Measurements from ENCODE around the gene PDCD4. TPM values are rescaled to one million over a fixed set of nuclear protein-coding genes. Genes with fewer than 3 reads are reported as not detected.

PDCD4 gene
- total RNA-seq, 1 donor from 2014 or later, result 90.3 TPM

DNA sequence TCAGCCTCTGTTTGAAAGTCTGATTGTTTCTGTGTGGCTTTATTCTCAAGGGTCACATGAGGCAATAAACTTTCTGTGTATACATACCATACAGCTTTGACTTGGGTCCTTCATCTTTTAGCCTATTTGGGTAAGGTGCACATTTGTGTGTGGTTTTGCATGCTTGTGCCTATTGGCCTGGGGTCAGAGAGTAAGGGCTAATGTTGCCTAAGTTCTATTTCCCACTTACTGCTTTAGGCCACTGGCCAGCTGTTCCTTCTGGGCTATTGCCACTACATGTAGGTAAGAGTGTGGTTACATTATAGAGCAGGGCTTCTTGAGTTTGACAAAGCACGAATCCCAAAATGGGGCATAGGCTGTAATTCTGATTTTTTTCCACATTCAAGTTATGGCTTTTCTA lies 25.5 kb downstream of the PDCD4 start:
- Histone ChIP-seq H3K27me3 (ENCODE audit: control insufficient read depth in 3 of 3, insufficient read depth in 3 of 3, low read length in 3 of 3) (no peaks in the 10 kb centered on the region), H3K4me1 (ENCODE audit: control insufficient read depth in 3 of 3, insufficient read depth in 3 of 3, low read length in 3 of 3) (peaks cover 0 to 3% (median 0%) of the 10 kb centered on the region in 3 donors), H3K27ac (ENCODE audit: low read depth, low read length) (no peak overlapping the region), H3K9ac (ENCODE audit: low read depth in 1 of 3, low read length in 3 of 3) (no peak overlapping the region), H3K4me3 (ENCODE audit: low read length in 3 of 3) (no peak overlapping the region), H3K36me3 (ENCODE audit: control insufficient read depth in 3 of 3, insufficient read depth in 3 of 3, low read length in 3 of 3) (peaks cover 6 to 34% (median 22%) of the 10 kb centered on the region in 3 donors), H3K9me3 (ENCODE audit: control insufficient read depth in 3 of 3, low read length in 3 of 3) (no peaks in the 10 kb centered on the region)

DNA sequence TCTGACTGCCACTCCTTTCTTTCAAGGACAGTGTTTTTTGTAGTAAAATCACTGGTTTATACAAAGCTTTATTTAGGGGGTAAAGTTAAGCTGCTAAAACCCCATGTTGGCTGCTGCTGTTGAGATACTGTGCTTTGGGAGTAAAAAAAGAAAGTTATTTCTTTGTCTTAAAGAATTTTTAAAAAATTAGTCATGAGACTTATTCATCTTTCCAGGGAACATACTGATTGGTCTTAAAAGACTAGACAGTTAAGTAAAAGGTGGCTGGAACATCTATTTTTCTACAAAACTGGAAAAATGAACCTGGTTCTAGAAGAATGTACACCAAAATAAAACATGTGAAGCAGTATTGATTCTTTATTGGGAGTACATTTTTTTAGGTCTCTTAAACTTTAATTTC lies 26.7 kb downstream of the PDCD4 start:
- H3K4me1 ChIP-seq (ENCODE audit: control insufficient read depth in 3 of 3, insufficient read depth in 3 of 3, low read length in 3 of 3), result peaks cover 0 to 3% (median 0%) of the 10 kb centered on the region in 3 donors
- no peak overlapping the region for H3K4me3 ChIP-seq (ENCODE audit: low read length in 3 of 3)
- H3K27ac ChIP-seq (ENCODE audit: low read depth, low read length), result no peak overlapping the region
- no peak overlapping the region for H3K9ac ChIP-seq (ENCODE audit: low read depth in 1 of 3, low read length in 3 of 3)
- H3K36me3 ChIP-seq (ENCODE audit: control insufficient read depth in 3 of 3, insufficient read depth in 3 of 3, low read length in 3 of 3), result peaks cover 6 to 30% (median 21%) of the 10 kb centered on the region in 3 donors
- H3K9me3 ChIP-seq (ENCODE audit: control insufficient read depth in 3 of 3, low read length in 3 of 3), result no peaks in the 10 kb centered on the region
- no peaks in the 10 kb centered on the region for H3K27me3 ChIP-seq (ENCODE audit: control insufficient read depth in 3 of 3, insufficient read depth in 3 of 3, low read length in 3 of 3)

DNA sequence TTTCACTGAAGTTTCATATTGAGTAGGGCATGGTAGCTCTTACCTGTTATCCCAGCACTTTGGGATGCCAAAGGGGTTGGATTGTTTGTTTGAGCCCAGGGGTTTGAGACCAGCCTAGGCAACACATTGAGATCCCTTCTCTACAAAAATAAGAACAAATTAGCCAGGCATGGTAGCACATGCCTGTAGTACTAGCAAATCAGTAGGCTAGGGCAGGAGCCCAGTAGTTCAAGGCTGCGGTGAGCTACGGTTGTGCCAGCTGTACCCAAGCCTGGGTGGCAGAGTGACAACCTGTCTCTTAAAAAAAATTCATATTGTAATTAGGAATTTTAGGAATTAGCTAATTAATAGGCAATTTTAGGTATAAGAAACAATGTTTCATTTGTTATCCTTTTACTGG lies 29.3 kb downstream of the PDCD4 start:
- H3K27ac ChIP-seq (ENCODE audit: low read depth, low read length), result no peak overlapping the region
- H3K4me1 ChIP-seq (ENCODE audit: control insufficient read depth in 3 of 3, insufficient read depth in 3 of 3, low read length in 3 of 3), result peaks cover 0 to 3% (median 0%) of the 10 kb centered on the region in 3 donors
- no peak overlapping the region for H3K4me3 ChIP-seq (ENCODE audit: low read length in 3 of 3)
- H3K36me3 ChIP-seq (ENCODE audit: control insufficient read depth in 3 of 3, insufficient read depth in 3 of 3, low read length in 3 of 3), result peaks cover 5 to 24% (median 14%) of the 10 kb centered on the region in 3 donors
- H3K27me3 ChIP-seq (ENCODE audit: control insufficient read depth in 3 of 3, insufficient read depth in 3 of 3, low read length in 3 of 3), result no peaks in the 10 kb centered on the region
- no peak overlapping the region for H3K9ac ChIP-seq (ENCODE audit: low read depth in 1 of 3, low read length in 3 of 3)
- H3K9me3 ChIP-seq (ENCODE audit: control insufficient read depth in 3 of 3, low read length in 3 of 3), result no peaks in the 10 kb centered on the region

DNA sequence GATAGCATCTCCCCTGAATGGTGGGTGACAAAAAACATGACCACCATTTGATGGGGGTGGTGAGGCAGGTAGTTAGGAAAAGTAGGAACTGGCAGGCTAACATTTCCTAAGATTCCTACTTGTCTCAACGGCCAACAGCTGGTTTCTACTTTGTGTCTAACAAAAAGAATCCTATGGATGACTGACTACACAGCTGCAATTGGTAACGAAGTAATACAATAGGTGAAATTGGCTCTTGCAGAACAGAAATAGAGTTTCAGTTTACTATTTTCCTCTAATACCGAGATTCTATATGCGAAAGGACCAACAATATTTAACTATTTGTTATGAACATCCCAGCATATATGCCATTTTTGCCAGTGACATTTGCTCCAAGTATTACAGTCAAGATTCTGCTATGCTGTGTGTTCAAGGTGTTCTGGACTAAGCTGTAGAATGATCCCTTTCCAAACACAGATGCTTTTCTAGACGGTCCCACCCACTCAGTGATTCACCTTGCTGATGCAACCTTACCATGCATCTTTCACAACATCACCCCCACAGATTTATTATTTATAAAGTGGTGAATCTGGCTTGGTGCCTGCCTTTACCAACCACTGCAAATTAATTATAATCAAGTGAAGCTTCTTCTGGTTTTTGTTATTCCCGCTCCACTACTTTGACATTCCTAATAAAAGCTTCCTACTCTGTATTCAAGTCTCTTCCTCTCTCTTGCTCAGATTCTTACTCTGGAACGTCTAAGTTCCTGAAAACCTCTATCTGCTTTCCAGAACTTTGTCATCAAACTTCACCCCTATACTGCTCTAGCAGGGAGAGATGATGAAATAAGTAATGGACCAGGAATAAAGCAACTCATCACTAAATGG lies 30.5 kb downstream of the PDCD4 start:
- peaks cover 2 to 16% (median 6%) of the 10 kb centered on the region in 3 donors for H3K36me3 ChIP-seq (ENCODE audit: control insufficient read depth in 3 of 3, insufficient read depth in 3 of 3, low read length in 3 of 3)
- no peaks in the 10 kb centered on the region for H3K9me3 ChIP-seq (ENCODE audit: control insufficient read depth in 3 of 3, low read length in 3 of 3)
- no peaks in the 10 kb centered on the region for H3K27me3 ChIP-seq (ENCODE audit: control insufficient read depth in 3 of 3, insufficient read depth in 3 of 3, low read length in 3 of 3)
- H3K9ac ChIP-seq (ENCODE audit: low read depth in 1 of 3, low read length in 3 of 3), result no peak overlapping the region
- no peak overlapping the region for H3K4me3 ChIP-seq (ENCODE audit: low read length in 3 of 3)
- no peak overlapping the region for H3K27ac ChIP-seq (ENCODE audit: low read depth, low read length)
- peaks cover 0 to 1% (median 0%) of the 10 kb centered on the region in 3 donors for H3K4me1 ChIP-seq (ENCODE audit: control insufficient read depth in 3 of 3, insufficient read depth in 3 of 3, low read length in 3 of 3)

DNA sequence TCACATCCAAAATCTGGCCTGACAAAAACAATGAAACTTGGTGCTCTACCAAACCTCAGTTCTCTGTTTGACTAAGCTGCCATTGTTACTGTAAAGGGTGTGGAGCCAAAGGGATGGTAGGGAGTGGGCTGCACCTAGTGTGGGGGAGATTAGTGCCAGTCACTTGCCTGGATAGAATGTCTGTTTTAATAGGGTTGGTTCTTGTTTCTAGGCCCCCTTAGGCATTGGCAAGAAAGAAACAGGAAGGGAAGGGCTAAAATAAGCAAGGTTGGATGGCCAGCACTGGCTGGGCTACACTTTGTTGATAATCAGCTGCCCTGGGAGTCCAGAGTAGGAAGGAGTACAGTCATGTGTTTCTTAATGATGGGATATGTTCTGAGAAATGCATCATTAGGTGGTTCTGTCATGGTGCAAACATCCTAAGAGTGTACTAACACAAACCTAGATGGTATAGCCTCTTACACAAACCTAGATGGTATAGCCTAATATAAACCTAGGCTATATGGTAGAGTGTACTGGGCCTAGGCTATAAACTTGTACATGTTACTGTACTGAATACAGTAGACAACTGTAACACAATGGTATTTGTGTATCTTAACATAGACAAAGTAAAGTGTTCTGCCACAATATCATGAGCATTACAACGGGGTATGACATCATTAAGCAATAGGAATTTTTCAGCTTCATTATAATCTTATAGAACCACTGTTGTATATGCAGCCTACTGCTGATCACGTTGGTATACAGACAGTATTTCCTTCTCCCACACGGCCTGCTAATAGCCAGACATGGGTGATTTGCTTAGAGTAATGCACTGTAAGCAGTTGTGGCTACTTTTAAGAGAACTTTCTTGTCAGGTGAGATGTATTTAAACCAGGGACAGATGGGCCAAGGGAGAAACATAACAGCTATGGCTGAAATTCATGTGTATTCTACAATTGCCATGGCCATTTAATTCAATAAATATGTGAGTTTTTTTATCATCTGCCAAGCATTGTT lies 31.9 kb downstream of the PDCD4 start:
- Histone ChIP-seq H3K36me3 (ENCODE audit: control insufficient read depth in 3 of 3, insufficient read depth in 3 of 3, low read length in 3 of 3) (peaks cover 0 to 11% (median 4%) of the 10 kb centered on the region in 3 donors), H3K27ac (ENCODE audit: low read depth, low read length) (no peak overlapping the region)

DNA sequence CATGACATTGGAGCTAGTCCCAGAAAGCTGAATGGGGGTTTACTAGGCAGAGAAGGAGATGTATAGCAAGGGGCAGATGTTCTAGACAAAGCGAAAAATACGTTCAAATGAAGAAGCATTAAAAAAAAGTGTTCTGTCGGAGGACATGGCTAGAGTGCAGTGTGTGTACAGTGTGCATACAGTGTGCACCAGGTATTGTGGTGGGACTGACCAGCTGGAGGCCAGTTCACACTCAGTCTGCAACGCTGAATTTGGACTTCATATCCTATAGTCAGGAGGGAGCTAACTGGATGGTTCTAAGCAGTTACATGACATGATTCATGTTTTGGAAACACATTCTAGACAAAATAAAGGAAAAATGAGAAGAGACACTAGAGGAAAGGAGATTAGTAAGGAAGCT lies 38.4 kb downstream of the PDCD4 start:
- Histone ChIP-seq H3K27ac (ENCODE audit: low read depth, low read length) (no peak overlapping the region), H3K27me3 (ENCODE audit: control insufficient read depth in 3 of 3, insufficient read depth in 3 of 3, low read length in 3 of 3) (no peaks in the 10 kb centered on the region), H3K4me1 (ENCODE audit: control insufficient read depth in 3 of 3, insufficient read depth in 3 of 3, low read length in 3 of 3) (no peaks in the 10 kb centered on the region), H3K9me3 (ENCODE audit: control insufficient read depth in 3 of 3, low read length in 3 of 3) (no peaks in the 10 kb centered on the region), H3K36me3 (ENCODE audit: control insufficient read depth in 3 of 3, insufficient read depth in 3 of 3, low read length in 3 of 3) (peaks cover 0 to 6% (median 0%) of the 10 kb centered on the region in 3 donors), H3K9ac (ENCODE audit: low read depth in 1 of 3, low read length in 3 of 3) (no peak overlapping the region), H3K4me3 (ENCODE audit: low read length in 3 of 3) (no peak overlapping the region)

More for the DNA sequence above, 31.9 kb downstream of the PDCD4 start:
- Histone ChIP-seq H3K27me3 (ENCODE audit: control insufficient read depth in 3 of 3, insufficient read depth in 3 of 3, low read length in 3 of 3) (no peaks in the 10 kb centered on the region), H3K9me3 (ENCODE audit: control insufficient read depth in 3 of 3, low read length in 3 of 3) (no peaks in the 10 kb centered on the region), H3K9ac (ENCODE audit: low read depth in 1 of 3, low read length in 3 of 3) (no peak overlapping the region), H3K4me1 (ENCODE audit: control insufficient read depth in 3 of 3, insufficient read depth in 3 of 3, low read length in 3 of 3) (no peaks in the 10 kb centered on the region), H3K4me3 (ENCODE audit: low read length in 3 of 3) (no peak overlapping the region)

DNA sequence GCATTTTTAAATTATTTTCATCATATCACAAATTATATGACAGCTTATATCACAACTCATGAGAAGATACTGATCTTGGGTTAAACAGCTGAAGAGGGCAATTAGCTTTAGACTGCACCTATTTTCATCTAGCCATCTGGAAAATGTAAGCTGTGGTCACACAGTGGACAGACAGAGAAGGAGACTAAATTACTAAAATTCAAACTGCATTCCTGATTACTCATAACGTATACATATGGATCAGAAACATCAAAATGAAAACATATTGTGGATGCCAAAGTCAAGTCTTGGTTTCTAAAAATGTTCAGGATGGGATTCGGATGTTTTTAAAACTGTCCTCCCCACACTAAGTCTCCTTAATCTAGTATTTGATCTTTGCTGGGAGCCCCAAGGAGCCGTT lies 40.6 kb downstream of the PDCD4 start:
- H3K27ac ChIP-seq (ENCODE audit: low read depth, low read length), result no peak overlapping the region
- H3K4me1 ChIP-seq (ENCODE audit: control insufficient read depth in 3 of 3, insufficient read depth in 3 of 3, low read length in 3 of 3), result peaks cover 0 to 4% (median 2%) of the 10 kb centered on the region in 3 donors
- no peak overlapping the region for H3K4me3 ChIP-seq (ENCODE audit: low read length in 3 of 3)
- H3K9ac ChIP-seq (ENCODE audit: low read depth in 1 of 3, low read length in 3 of 3), result no peak overlapping the region
- H3K27me3 ChIP-seq (ENCODE audit: control insufficient read depth in 3 of 3, insufficient read depth in 3 of 3, low read length in 3 of 3), result no peaks in the 10 kb centered on the region
- no peaks in the 10 kb centered on the region for H3K9me3 ChIP-seq (ENCODE audit: control insufficient read depth in 3 of 3, low read length in 3 of 3)
- H3K36me3 ChIP-seq (ENCODE audit: control insufficient read depth in 3 of 3, insufficient read depth in 3 of 3, low read length in 3 of 3), result peaks cover 0 to 6% (median 0%) of the 10 kb centered on the region in 3 donors

DNA sequence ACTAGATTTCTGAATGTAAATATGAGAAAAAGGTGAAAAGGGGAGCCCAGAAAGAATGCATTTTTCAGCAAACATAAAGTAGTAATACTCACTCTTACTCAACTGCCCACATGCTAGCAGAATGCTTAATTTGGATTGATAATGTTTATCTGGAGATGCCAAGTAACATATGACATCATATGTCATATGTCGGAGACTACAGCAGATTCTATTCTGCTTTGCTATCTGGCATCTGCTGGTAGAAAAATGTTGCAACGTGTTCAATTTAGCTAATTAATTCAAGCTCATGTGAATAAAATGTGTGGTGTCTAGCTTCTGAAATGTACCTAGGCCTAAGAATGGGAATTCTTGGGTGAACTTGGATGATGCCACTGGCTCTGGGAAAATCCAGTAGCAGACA lies 42.7 kb downstream of the PDCD4 start:
- H3K9me3 ChIP-seq (ENCODE audit: control insufficient read depth in 3 of 3, low read length in 3 of 3), result no peaks in the 10 kb centered on the region
- peaks cover 0 to 6% (median 0%) of the 10 kb centered on the region in 3 donors for H3K36me3 ChIP-seq (ENCODE audit: control insufficient read depth in 3 of 3, insufficient read depth in 3 of 3, low read length in 3 of 3)
- H3K4me1 ChIP-seq (ENCODE audit: control insufficient read depth in 3 of 3, insufficient read depth in 3 of 3, low read length in 3 of 3), result peaks cover 3 to 10% (median 10%) of the 10 kb centered on the region in 3 donors
- H3K27ac ChIP-seq (ENCODE audit: low read depth, low read length), result no peak overlapping the region
- no peak overlapping the region for H3K9ac ChIP-seq (ENCODE audit: low read depth in 1 of 3, low read length in 3 of 3)
- no peak overlapping the region for H3K4me3 ChIP-seq (ENCODE audit: low read length in 3 of 3)
- H3K27me3 ChIP-seq (ENCODE audit: control insufficient read depth in 3 of 3, insufficient read depth in 3 of 3, low read length in 3 of 3), result no peaks in the 10 kb centered on the region

DNA sequence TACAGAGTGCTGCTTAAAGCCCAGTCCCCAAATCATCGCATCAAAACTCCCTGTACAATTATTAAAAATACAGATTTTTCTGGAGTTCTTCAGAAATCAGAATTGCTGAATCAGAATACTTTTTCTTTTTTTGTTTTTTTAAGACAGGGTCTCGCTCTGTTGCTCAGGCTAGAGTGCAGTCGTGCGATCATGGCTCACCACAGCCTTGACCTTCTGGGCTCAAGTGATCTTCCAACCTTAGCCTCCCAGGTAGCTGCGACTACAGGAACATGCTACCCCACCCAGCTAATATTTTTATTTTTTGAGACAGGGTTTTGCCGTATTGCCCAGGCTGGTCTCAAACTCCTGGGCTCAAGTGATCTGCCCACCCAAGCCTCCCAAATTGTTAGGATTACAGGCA lies 43.3 kb downstream of the PDCD4 start:
- Histone ChIP-seq H3K27me3 (ENCODE audit: control insufficient read depth in 3 of 3, insufficient read depth in 3 of 3, low read length in 3 of 3) (no peaks in the 10 kb centered on the region), H3K36me3 (ENCODE audit: control insufficient read depth in 3 of 3, insufficient read depth in 3 of 3, low read length in 3 of 3) (peaks cover 0 to 6% (median 0%) of the 10 kb centered on the region in 3 donors)

More for the DNA sequence above, 43.3 kb downstream of the PDCD4 start:
- H3K4me1 ChIP-seq (ENCODE audit: control insufficient read depth in 3 of 3, insufficient read depth in 3 of 3, low read length in 3 of 3), result peaks cover 3 to 10% (median 10%) of the 10 kb centered on the region in 3 donors
- H3K4me3 ChIP-seq (ENCODE audit: low read length in 3 of 3), result no peak overlapping the region
- no peaks in the 10 kb centered on the region for H3K9me3 ChIP-seq (ENCODE audit: control insufficient read depth in 3 of 3, low read length in 3 of 3)
- H3K27ac ChIP-seq (ENCODE audit: low read depth, low read length), result no peak overlapping the region
- no peak overlapping the region for H3K9ac ChIP-seq (ENCODE audit: low read depth in 1 of 3, low read length in 3 of 3)

All from skeletal muscle tissue (tissue), 4 donors.